IMR-90 (cell line): ENCODE data around the gene GLCE. TPM values are rescaled to one million over a fixed set of nuclear protein-coding genes. Genes with fewer than 3 reads are reported as not detected.

Experiments
- ATAC-seq: fragments of 200-7000 bp; cut with Tn5 transposase; 2 replicates; pipeline ENCODE4 v1.9.1; 2020; ENCODE audit warnings: low read depth, mild to moderate bottlenecking, moderate library complexity
- BruUV-seq: library from RNA; stranded (reverse); fragments of 400-500 nt; replicated peaks from 2 replicates; lab custom pipeline; 2021; lab: Mats Ljungman, UMichigan
- CTCF ChIA-PET: fragments of 300-600 bp; formaldehyde crosslinking; extraction: SDS; loops from one replicate; lab custom pipeline; 2021; ENCODE audit warnings: antibody characterized with exemption; lab: Yijun Ruan, JAX
- POLR2A ChIA-PET: fragments of 300-600 bp; sonication (Branson Sonifier 250); formaldehyde crosslinking; loops from one replicate; lab custom pipeline; 2022; ENCODE audit warnings: antibody characterized with exemption; ENCODE audit not compliant: unreplicated experiment; lab: Charles Lee
- DNase-seq: peaks from one replicate; pipeline ENCODE4 v3.0.0; 2013
- H2AFZ ChIP-seq: replicated peaks from 2 replicates; pipeline ENCODE3; 2013; ENCODE audit warnings: low read length, mild to moderate bottlenecking; ENCODE audit not compliant: poor library complexity
- H2AK5ac ChIP-seq: 2 replicates; pipeline ENCODE4 v1.6.1; 2013; ENCODE audit warnings: low read depth, low read length, inconsistent platforms
- H2AK9ac ChIP-seq: replicated peaks from 2 replicates; pipeline ENCODE3; 2013; ENCODE audit warnings: mild to moderate bottlenecking, low read depth, low read length, moderate library complexity; ENCODE audit not compliant: poor library complexity
- H2BK120ac ChIP-seq: 2 replicates; pipeline ENCODE4 v1.6.1; 2013; ENCODE audit warnings: low read depth, low read length, inconsistent platforms
- H2BK15ac ChIP-seq: 3 replicates; pipeline ENCODE4 v1.6.1; 2013; ENCODE audit warnings: low read depth, low read length, inconsistent platforms
- H2BK20ac ChIP-seq: 2 replicates; pipeline ENCODE4 v1.6.1; 2013; ENCODE audit warnings: low read depth, mild to moderate bottlenecking, inconsistent platforms, low read length, moderate library complexity
- H2BK5ac ChIP-seq: 2 replicates; pipeline ENCODE4 v1.6.1; 2013; ENCODE audit warnings: mild to moderate bottlenecking, low read depth, low read length, inconsistent platforms; ENCODE audit not compliant: poor library complexity, severe bottlenecking
- H3K14ac ChIP-seq: replicated peaks from 2 replicates; pipeline ENCODE4 v1.6.1; 2013; ENCODE audit warnings: low read depth, low read length, inconsistent platforms
- H3K18ac ChIP-seq: 2 replicates; pipeline ENCODE4 v1.6.1; 2013; ENCODE audit warnings: low read depth, low read length, control low read depth
- H3K23ac ChIP-seq: 2 replicates; pipeline ENCODE4 v1.6.1; 2013; ENCODE audit warnings: low read depth, low read length, inconsistent platforms
- H3K27ac ChIP-seq: 2 replicates; pipeline ENCODE4 v1.5.1; 2013; ENCODE audit warnings: mild to moderate bottlenecking, control low read depth, low read length; ENCODE audit not compliant: insufficient read depth
- H3K27me3 ChIP-seq: 2 replicates; pipeline ENCODE4 v1.6.1; 2013; ENCODE audit warnings: low read length; ENCODE audit not compliant: control insufficient read depth, insufficient read depth
- H3K36me3 ChIP-seq: 2 replicates; pipeline ENCODE4 v1.6.1; 2013; ENCODE audit warnings: low read length, mixed read lengths; ENCODE audit not compliant: control insufficient read depth, insufficient read depth
- H3K4ac ChIP-seq: 2 replicates; pipeline ENCODE4 v1.6.1; 2013; ENCODE audit warnings: low read depth, low read length, inconsistent platforms
- H3K4me1 ChIP-seq: 2 replicates; pipeline ENCODE4 v1.6.1; 2013; ENCODE audit warnings: low read length, mixed read lengths; ENCODE audit not compliant: control insufficient read depth, insufficient read depth
- H3K4me2 ChIP-seq: 2 replicates; pipeline ENCODE4 v1.6.1; 2013; ENCODE audit warnings: low read depth, mild to moderate bottlenecking, control low read depth, low read length, moderate library complexity
- H3K4me3 ChIP-seq: 2 replicates; pipeline ENCODE4 v1.5.1; 2013; ENCODE audit warnings: low read depth, mild to moderate bottlenecking, control low read depth, low read length, moderate library complexity; ENCODE audit not compliant: insufficient read depth
- H3K56ac ChIP-seq: 2 replicates; pipeline ENCODE4 v1.6.1; 2013; ENCODE audit warnings: low read length, inconsistent platforms; ENCODE audit not compliant: insufficient read depth; ENCODE audit errors: extremely low read depth
- H3K79me1 ChIP-seq, 2 experiments: 2 replicates each; pipeline ENCODE4 v1.6.1; 2013; ENCODE audit warnings: low read length in 2 of 2, inconsistent platforms in 1 of 2, low read depth in 1 of 2
- H3K9ac ChIP-seq: 2 replicates; pipeline ENCODE4 v1.6.1; 2013; ENCODE audit warnings: low read depth, low read length, control low read depth
- H3K9me1 ChIP-seq: 2 replicates; pipeline ENCODE4 v1.6.1; 2013; ENCODE audit warnings: low read length, inconsistent platforms; ENCODE audit not compliant: insufficient read depth
- H3K9me3 ChIP-seq: 2 replicates; pipeline ENCODE4 v1.6.1; 2013; ENCODE audit warnings: low read length; ENCODE audit not compliant: control insufficient read depth, insufficient read depth
- H4K20me1 ChIP-seq: 2 replicates; pipeline ENCODE4 v1.6.1; 2013; ENCODE audit warnings: low read length, inconsistent platforms; ENCODE audit not compliant: insufficient read depth
- H4K5ac ChIP-seq: 2 replicates; pipeline ENCODE4 v1.6.1; 2013; ENCODE audit warnings: mild to moderate bottlenecking, low read depth, low read length, control low read depth
- H4K8ac ChIP-seq, 2 experiments: 2 replicates each; pipeline ENCODE4 v1.6.1; 2013; ENCODE audit warnings: low read depth in 2 of 2, low read length in 2 of 2, control low read depth in 1 of 2, inconsistent platforms in 1 of 2
- H4K91ac ChIP-seq: 2 replicates; pipeline ENCODE4 v1.6.1; 2013; ENCODE audit warnings: low read depth, low read length, inconsistent platforms; ENCODE audit not compliant: insufficient read depth
- BHLHE40 ChIP-seq: fragments of 150-350 bp; IDR thresholded peaks from 2 replicates; pipeline ENCODE4 v1.6.1; 2016; ENCODE audit warnings: mild to moderate bottlenecking, low read depth, low read length
- CEBPB ChIP-seq: IDR thresholded peaks from 2 replicates; pipeline ENCODE4 v1.6.1; 2012; ENCODE audit warnings: low read depth, low read length, improper control_type of control experiment
- CTCF ChIP-seq: conservative IDR thresholded peaks from 2 replicates; pipeline ENCODE4 v1.5.1; 2012; ENCODE audit warnings: mild to moderate bottlenecking, low read depth, low read length, improper control_type of control experiment
- ELK1 ChIP-seq: fragments of 150-350 bp; IDR thresholded peaks from 2 replicates; pipeline ENCODE4 v1.6.1; 2016; ENCODE audit warnings: low read depth, mild to moderate bottlenecking, low read length, moderate library complexity, borderline replicate concordance
- FOS ChIP-seq: fragments of 150-350 bp; IDR thresholded peaks from 2 replicates; pipeline ENCODE4 v1.6.1; 2016; ENCODE audit warnings: low read depth, low read length
- NFE2L2 ChIP-seq: fragments of 150-350 bp; IDR thresholded peaks from 2 replicates; pipeline ENCODE4 v1.6.1; 2016; ENCODE audit warnings: low read depth, mild to moderate bottlenecking, low read length
- POLR2A ChIP-seq: IDR thresholded peaks from 2 replicates; pipeline ENCODE4 v1.6.1; 2012; ENCODE audit warnings: mild to moderate bottlenecking, low read depth, low read length
- RCOR1 ChIP-seq: IDR thresholded peaks from 2 replicates; pipeline ENCODE4 v1.6.1; 2012; ENCODE audit warnings: mild to moderate bottlenecking, low read length, improper control_type of control experiment; ENCODE audit not compliant: insufficient replicate concordance
- SMC3 ChIP-seq: fragments of 150-350 bp; IDR thresholded peaks from 2 replicates; pipeline ENCODE4 v1.6.1; 2016; ENCODE audit warnings: low read depth, mild to moderate bottlenecking, antibody characterized with exemption, low read length, moderate library complexity
- USF2 ChIP-seq: fragments of 150-350 bp; IDR thresholded peaks from 2 replicates; pipeline ENCODE4 v1.6.1; 2017; ENCODE audit warnings: mild to moderate bottlenecking, antibody characterized with exemption, low read length, low read depth
- WGBS, 2 experiments: methylation state at CpG; one replicate each; pipeline versions ENCODE4 v1.1.5 to v1.1.7; 2013; ENCODE audit warnings: missing lambda C conversion rate in 2 of 2; ENCODE audit not compliant: insufficient read length in 1 of 2; ENCODE audit errors: extremely low coverage in 2 of 2; 5-methylcytosine and 5-hydroxymethylcytosine counted together
- dilution Hi-C: fragments of 300-500 bp; cut with HindIII; formaldehyde crosslinking; loops from one replicate; pipeline ENCODE4 v1.14.3; 2018; ENCODE audit warnings: low sequenced_read_pairs; ENCODE audit not compliant: unreplicated experiment
- in situ Hi-C: fragments of 300-500 bp; cut with MboI; formaldehyde crosslinking; loops from 3 replicates; pipeline ENCODE4 v1.14.3; 2019; ENCODE audit warnings: low sequenced_read_pairs, inconsistent platforms, mixed read lengths
- intact Hi-C: fragments of 100-400 bp; cut with micrococcal nuclease; formaldehyde crosslinking; loops from 2 replicates; pipeline ENCODE4 v1.10.0; 2022
- polyA plus RNA-seq, 3 experiments: library from polyadenylated mRNA; depleted of rRNA; stranded (reverse); fragments of >200 nt; gene quantifications; 2 replicates each; pipeline ENCODE4 v1.2.3, GENCODE V29; 2012; ENCODE audit warnings: low replicate concordance in 1 of 3
- total RNA-seq: library from RNA; depleted of rRNA; stranded (reverse); fragments of >200 nt; gene quantifications from 2 replicates; pipeline ENCODE4 v1.2.3, GENCODE V29; 2012

Gene GLCE
- total and polyA plus RNA-seq, 2 of the 4 experiments (the other 2 are of a cell fraction), result 15.3 to 29.6 TPM

- no peak overlapping the region for H3K56ac ChIP-seq
- ATAC-seq, result no peak
- H3K4me3 ChIP-seq, result no peak overlapping the region
- ChIA-PET POLR2A (no interaction called here), CTCF (interaction anchor here (0.5 to 1.1 kb wide), 4 partner anchors 16 to 94 kb away, joined by 3 to 5 read pairs (median 4); partner anchors contain the start of gene GLCE)
- TF ChIP-seq BHLHE40, result no peak
- TF ChIP-seq CEBPB, result no peak
- no peak for TF ChIP-seq FOS
- no peak for TF ChIP-seq USF2
- no peak for TF ChIP-seq NFE2L2
- TF ChIP-seq CTCF, result no peak
- TF ChIP-seq SMC3, result no peak
- no peak for TF ChIP-seq POLR2A
- no peak for TF ChIP-seq RCOR1
- no peak for TF ChIP-seq ELK1
- H2BK20ac ChIP-seq, result no peak overlapping the region
- no peak overlapping the region for H2BK5ac ChIP-seq
- H2BK15ac ChIP-seq, result no peak overlapping the region
- H3K23ac ChIP-seq, result no peak overlapping the region
- intact Hi-C loops, result no loop called here
- H4K5ac ChIP-seq, result no peak overlapping the region
- no peak for DNase-seq
- no peak overlapping the region for H3K9ac ChIP-seq
- H3K18ac ChIP-seq, result peak overlapping the region; percentile 26; the same call in 1 of the 2 replicates
- BruUV-seq, result no TSS peak
- no peak overlapping the region for H2AK9ac ChIP-seq
- dilution Hi-C loops, result no loop called here
- no peak overlapping the region for H2BK120ac ChIP-seq
- no peaks in the 10 kb centered on the region for H4K20me1 ChIP-seq
- in situ Hi-C loops, result no loop called here
- peaks cover 39% of the 10 kb centered on the region for H3K27me3 ChIP-seq
- no peak overlapping the region for H2AFZ ChIP-seq
- H3K4me1 ChIP-seq, result peaks cover 12% of the 10 kb centered on the region
- H4K8ac ChIP-seq, result no peak overlapping the region
- no peak overlapping the region for H2AK5ac ChIP-seq
- 57% methylated on average over 1 of the region's 4 CpGs; no CpG with 5 or more reads in 1 of the 2 experiments for WGBS, 2 experiments
- H3K36me3 ChIP-seq, result no peaks in the 10 kb centered on the region
- no peak overlapping the region for H4K91ac ChIP-seq
- no peaks in the 10 kb centered on the region for H3K79me1 ChIP-seq
- H3K4ac ChIP-seq, result no peak overlapping the region
- H3K14ac ChIP-seq, result no peak overlapping the region
- H3K4me2 ChIP-seq, result no peak overlapping the region
- H3K9me3 ChIP-seq, result peaks cover 2% of the 10 kb centered on the region; the same call in 1 of the 2 replicates
- no peak overlapping the region for H3K27ac ChIP-seq
- peaks cover 4% of the 10 kb centered on the region; the same call in 1 of the 2 replicates for H3K9me1 ChIP-seq
Measured at GRCh38 chr15:69143756-69144436, 16.5 kb upstream of the GLCE start.
